Stomach (tissue), 9 donors: ENCODE results near the gene ETF1. TPM values are rescaled to one million over a fixed set of nuclear protein-coding genes. Genes with fewer than 3 reads are reported as not detected.
"Not testable (repeated sequence)": the region's sequence is repeated elsewhere in the genome, so short reads cannot be mapped to it uniquely, and the experiment has no call there.

Experiments
- DNase-seq, 2 donors: peaks; one replicate each; pipeline versions ENCODE4 v3.0.0 to v3.0.0-alpha.2; 2013 to 2019
- H3K27ac ChIP-seq, 5 donors: fragments of 200-600 bp in 4 of 5; sonication (generic) in 4 of 5; one replicate each; pipeline ENCODE4 v1.5.1; 2013 to 2019; ENCODE audit warnings: mild to moderate bottlenecking in 1 of 5, moderate library complexity in 1 of 5
- H3K27me3 ChIP-seq, 3 donors: fragments of 200-600 bp; sonication (generic); one replicate each; pipeline ENCODE4 v1.5.1; 2017 to 2019; ENCODE audit warnings: mixed run types in 1 of 3
- H3K36me3 ChIP-seq, 4 donors: fragments of 200-600 bp; sonication (generic); 1 replicate in 3 of 4; 2 replicates in 1 of 4; pipeline ENCODE4 v1.5.1; 2016 to 2019
- H3K4me1 ChIP-seq, 4 donors: fragments of 200-600 bp; sonication (generic); one replicate each; pipeline ENCODE4 v1.5.1; 2016 to 2019
- H3K4me3 ChIP-seq, 4 donors: fragments of 200-600 bp; sonication (generic) in 3 of 4; one replicate each; pipeline ENCODE4 v1.5.1; 2016 to 2019; ENCODE audit warnings: mild to moderate bottlenecking in 1 of 4
- H3K9me3 ChIP-seq, 4 donors: fragments of 200-600 bp; sonication (generic); one replicate each; pipeline ENCODE4 v1.5.1; 2016 to 2019
- EP300 ChIP-seq: sonication (generic); formaldehyde crosslinking; IDR thresholded peaks from one replicate; pipeline ENCODE4 v1.6.1; 2017; ENCODE audit warnings: antibody characterized with exemption
- POLR2A ChIP-seq, 4 donors: fragments of 450-650 bp; IDR thresholded peaks; one replicate each; pipeline ENCODE4 v1.6.1; 2016; ENCODE audit warnings: antibody characterized with exemption in 4 of 4, control low read depth in 2 of 4, mild to moderate bottlenecking in 1 of 4, moderate library complexity in 1 of 4
- POLR2AphosphoS5 ChIP-seq, 3 donors: sonication (generic); formaldehyde crosslinking; IDR thresholded peaks; one replicate each; pipeline ENCODE4 v1.6.1; 2016; ENCODE audit warnings: antibody characterized with exemption in 3 of 3
- WGBS, 5 donors: extraction: QIAGEN DNeasy Blood & Tissue Kit in 3 of 5; methylation state at CpG; one replicate each; pipeline versions ENCODE4 v1.1.5 to v1.1.7; 2013 to 2018; 5-methylcytosine and 5-hydroxymethylcytosine counted together
- intact Hi-C: fragments of 100-400 bp; cut with DNase I; formaldehyde crosslinking; loops from one replicate; pipeline ENCODE4 v1.15.1; 2023; ENCODE audit warnings: low total_unique reads
- polyA plus RNA-seq, 3 donors: library from polyadenylated mRNA; stranded (reverse); fragments of 200-250 nt; gene quantifications; one replicate each; pipeline ENCODE4 v1.2.3, GENCODE V29; 2013
- total RNA-seq, 5 donors: library from RNA; depleted of rRNA; stranded (reverse); fragments of >200 nt; gene quantifications; one replicate each; pipeline versions ENCODE4 v1.1.0 to v1.2.3, GENCODE V29; 2014 to 2016
- TF ChIP-seq, protein P1 (sequence below), 7 experiments: fragments of 450-650 bp in 4 of 7; fragments of 200-600 bp in 3 of 7; sonication (generic) in 3 of 7; IDR thresholded peaks; one replicate each; pipeline ENCODE4 v1.5.1; 2016 to 2019; ENCODE audit warnings: antibody characterized with exemption in 7 of 7, control low read depth in 2 of 7, mild to moderate bottlenecking in 1 of 7
- donor health status: healthy with polysubstance abuse.
- donor health status: Bipolar disorder and iron deficiency.
- donor health status: healthy.

ETF1 gene
- total and polyA plus RNA-seq, 8 donors: 9.0 to 119 (median 51.0) TPM

DNA sequence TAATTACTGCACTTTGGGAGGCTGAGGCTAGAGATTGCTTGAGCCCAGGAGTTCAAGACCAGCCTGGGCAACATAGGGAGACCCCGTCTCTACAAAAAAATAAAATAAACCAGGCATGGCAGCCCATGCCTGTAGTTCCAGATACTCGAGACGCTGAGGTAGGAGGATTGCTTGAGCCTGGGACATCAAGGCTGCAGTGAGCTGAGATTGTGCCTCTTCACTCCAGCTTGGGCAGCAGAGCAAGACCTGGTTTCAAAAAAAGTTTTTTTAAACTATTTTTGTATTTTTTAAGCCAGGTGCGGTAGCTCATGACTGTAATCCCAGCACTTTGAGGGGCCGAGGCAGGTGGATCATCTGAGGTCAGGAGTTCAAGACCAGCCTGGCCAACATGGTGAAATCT lies 69.9 kb downstream of the ETF1 start:
- intact Hi-C loops, H3K4me1 ChIP-seq, H3K27me3 ChIP-seq, H3K27ac ChIP-seq, H3K4me3 ChIP-seq, H3K36me3 ChIP-seq, DNase-seq, H3K9me3 ChIP-seq: not testable (repeated sequence)
- WGBS, 5 donors: 90 to 95% (median 95%) methylated on average over 5 of the region's 5 CpGs
- TF ChIP-seq POLR2AphosphoS5 (IDR thresholded peaks at IDR 0.05): peak in 1 of 3 donors; percentile 23

DNA sequence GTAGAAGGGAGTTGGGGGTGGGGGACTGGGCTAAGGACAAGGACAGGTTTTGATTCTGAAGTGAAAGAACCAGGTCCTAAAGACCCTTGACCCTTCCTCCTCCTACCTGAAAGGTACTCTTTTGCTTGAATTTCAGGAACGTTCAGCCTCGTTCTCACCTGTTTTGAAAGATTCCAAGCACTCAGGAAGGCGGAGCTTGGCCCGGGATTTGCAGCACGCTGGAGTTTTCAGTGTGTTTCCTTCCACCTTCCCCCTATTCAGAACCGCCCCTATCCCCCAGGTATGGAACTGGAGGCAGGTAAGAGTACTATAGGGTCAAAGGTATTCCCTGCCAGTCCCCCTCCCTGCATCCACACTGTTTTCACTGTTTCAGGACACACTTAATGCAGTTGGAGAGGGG lies 70.7 kb downstream of the ETF1 start:
- peaks cover 0 to 10% (median 9%) of the 10 kb centered on the region in 4 donors for H3K36me3 ChIP-seq
- intact Hi-C loops: no loop called here
- H3K27ac ChIP-seq: no peak overlapping the region
- TF ChIP-seq, protein P1, sequence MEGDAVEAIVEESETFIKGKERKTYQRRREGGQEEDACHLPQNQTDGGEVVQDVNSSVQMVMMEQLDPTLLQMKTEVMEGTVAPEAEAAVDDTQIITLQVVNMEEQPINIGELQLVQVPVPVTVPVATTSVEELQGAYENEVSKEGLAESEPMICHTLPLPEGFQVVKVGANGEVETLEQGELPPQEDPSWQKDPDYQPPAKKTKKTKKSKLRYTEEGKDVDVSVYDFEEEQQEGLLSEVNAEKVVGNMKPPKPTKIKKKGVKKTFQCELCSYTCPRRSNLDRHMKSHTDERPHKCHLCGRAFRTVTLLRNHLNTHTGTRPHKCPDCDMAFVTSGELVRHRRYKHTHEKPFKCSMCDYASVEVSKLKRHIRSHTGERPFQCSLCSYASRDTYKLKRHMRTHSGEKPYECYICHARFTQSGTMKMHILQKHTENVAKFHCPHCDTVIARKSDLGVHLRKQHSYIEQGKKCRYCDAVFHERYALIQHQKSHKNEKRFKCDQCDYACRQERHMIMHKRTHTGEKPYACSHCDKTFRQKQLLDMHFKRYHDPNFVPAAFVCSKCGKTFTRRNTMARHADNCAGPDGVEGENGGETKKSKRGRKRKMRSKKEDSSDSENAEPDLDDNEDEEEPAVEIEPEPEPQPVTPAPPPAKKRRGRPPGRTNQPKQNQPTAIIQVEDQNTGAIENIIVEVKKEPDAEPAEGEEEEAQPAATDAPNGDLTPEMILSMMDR (IDR thresholded peaks at IDR 0.05): no peak
- TF ChIP-seq POLR2A (IDR thresholded peaks at IDR 0.05) (no peak), EP300 (no peak), POLR2AphosphoS5 (IDR thresholded peaks at IDR 0.05) (peak in 1 of 3 donors; percentile 72)
- WGBS, 5 donors: 26 to 48% (median 27%) methylated on average over 6 of the region's 6 CpGs
- H3K27me3 ChIP-seq: no peaks in the 10 kb centered on the region
- no peak overlapping the region for H3K4me3 ChIP-seq
- no peak for DNase-seq
- peaks cover 0 to 12% (median 9%) of the 10 kb centered on the region in 4 donors for H3K4me1 ChIP-seq
- no peaks in the 10 kb centered on the region for H3K9me3 ChIP-seq

DNA sequence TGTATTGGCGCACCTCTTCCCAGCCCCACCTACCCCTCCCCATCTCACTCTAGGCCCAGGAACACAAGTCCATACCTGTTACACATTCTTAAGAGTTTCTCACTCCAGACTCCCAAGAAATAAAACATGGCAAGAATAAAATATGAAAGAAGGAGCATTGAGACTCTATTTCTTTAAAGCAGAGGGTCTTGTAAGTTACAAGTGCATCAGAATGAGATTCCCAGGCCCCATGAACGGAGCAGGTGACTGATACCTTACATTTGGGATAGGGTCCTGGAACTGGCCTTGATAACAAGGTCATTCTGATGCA lies 72.0 kb downstream of the ETF1 start:
- 77 to 89% (median 83%) methylated on average over 2 of the region's 2 CpGs for WGBS, 5 donors
- intact Hi-C loops: no loop called here
- Histone ChIP-seq H3K27me3 (no peaks in the 10 kb centered on the region), H3K4me1 (peaks cover 3 to 25% (median 23%) of the 10 kb centered on the region in 4 donors), H3K27ac (no peak overlapping the region), H3K36me3 (peaks cover 0 to 18% (median 13%) of the 10 kb centered on the region in 4 donors), H3K9me3 (no peaks in the 10 kb centered on the region), H3K4me3 (no peak overlapping the region)
- no peak for DNase-seq
- TF ChIP-seq, protein P1 (IDR thresholded peaks at IDR 0.05): no peak
- TF ChIP-seq POLR2AphosphoS5 (IDR thresholded peaks at IDR 0.05): peak in 1 of 3 donors; percentile 23

DNA sequence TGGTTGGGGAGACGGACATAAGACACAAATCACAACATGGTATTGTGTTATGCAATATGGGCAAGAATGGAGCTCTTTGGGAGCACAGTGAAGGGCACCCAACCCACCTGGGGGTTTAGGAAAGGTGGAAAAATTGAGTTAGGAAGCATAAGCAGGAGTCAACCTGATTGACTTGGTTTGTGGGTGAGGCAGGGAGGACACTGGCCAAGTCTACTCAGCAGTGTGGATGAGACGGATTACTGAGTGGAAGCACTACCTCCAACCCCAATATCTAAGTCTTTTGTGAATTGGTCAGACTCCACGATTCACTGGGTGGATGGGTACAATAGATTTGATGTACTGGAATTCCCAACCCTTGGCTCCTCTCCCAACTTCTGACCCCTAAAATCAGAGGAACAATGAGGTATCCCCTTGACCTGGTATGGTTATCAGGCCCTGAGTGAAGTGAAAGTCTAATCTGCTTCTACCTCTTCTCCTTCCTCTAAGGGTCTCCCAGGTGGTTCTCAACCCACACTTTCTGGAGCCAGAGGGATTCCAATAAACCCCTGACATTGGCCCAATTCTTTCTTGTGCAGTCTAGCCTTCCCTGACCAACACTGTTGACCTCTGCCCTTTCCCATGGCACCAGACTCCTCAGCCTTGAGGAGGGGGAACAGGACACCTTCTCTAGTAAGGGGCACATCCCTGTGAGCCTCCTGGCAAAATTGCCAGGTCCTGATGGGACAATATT lies 72.5 kb downstream of the ETF1 start:
- H3K27ac ChIP-seq: no peak overlapping the region
- peaks cover 0 to 18% (median 13%) of the 10 kb centered on the region in 4 donors for H3K36me3 ChIP-seq
- intact Hi-C loops: no loop called here
- TF ChIP-seq POLR2A (IDR thresholded peaks at IDR 0.05) (peak in 1 of 4 donors; percentile 64), POLR2AphosphoS5 (IDR thresholded peaks at IDR 0.05) (peak in 2 of 3 donors; percentile 61 to 69), EP300 (no peak)
- TF ChIP-seq, protein P1 (IDR thresholded peaks at IDR 0.05): no peak
- 68 to 89% (median 73%) methylated on average over 3 of the region's 3 CpGs for WGBS, 5 donors
- peaks cover 6 to 29% (median 27%) of the 10 kb centered on the region in 4 donors for H3K4me1 ChIP-seq
- no peak overlapping the region for H3K4me3 ChIP-seq
- no peak for DNase-seq
- no peaks in the 10 kb centered on the region for H3K27me3 ChIP-seq
- H3K9me3 ChIP-seq: no peaks in the 10 kb centered on the region
